ENCODE measurements around the gene KRTAP10-10.
"Not testable (repeated sequence)": the region's sequence is repeated elsewhere in the genome, so short reads cannot be mapped to it uniquely, and the experiment has no call there.

Gene KRTAP10-10

DNA sequence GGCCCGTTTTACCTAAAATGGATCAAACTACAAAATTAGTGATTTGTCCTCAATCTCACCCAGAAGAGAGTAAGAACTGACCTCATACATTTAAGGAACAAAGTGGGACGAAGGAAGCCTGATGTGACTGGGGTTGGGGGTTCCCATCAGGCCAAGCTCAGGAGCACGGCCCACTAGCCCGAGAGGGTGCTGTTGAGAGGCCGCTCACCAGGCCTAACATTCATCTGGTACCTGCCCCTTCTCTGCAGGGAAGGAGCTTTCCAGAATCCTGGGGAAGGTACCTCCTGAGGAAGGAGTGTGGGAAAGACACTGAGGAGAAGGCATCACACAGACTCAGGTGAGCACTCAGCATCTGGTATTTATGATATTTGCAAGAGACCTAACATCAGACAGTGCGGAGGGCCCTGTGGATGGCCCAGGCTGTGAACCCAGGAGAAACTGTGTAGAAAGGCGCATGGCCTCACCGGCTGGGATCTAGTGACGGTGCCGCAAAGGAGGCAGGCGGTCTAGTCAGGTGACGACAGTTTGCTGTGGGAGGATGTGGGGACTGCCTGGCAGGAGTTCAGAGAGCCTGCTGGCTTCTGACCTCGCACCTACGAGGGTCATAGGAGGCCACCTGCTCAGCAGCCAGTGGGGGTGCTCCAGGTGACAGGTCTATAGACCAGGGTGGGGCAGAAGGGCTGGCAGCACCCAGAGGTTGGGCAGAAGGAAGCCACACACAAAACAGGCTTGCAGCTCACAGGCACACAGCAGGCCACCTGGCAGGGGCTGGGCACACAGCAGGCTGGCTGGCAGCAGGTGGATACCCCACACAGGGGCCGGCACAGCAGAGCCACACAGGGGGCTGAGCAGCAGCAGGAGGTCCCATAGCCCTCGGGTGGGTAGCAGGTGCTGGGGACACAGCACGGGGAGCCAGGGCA, 16.8 kb downstream of the KRTAP10-10 start:
- peak; percentile 20 for DNase-seq

DNA sequence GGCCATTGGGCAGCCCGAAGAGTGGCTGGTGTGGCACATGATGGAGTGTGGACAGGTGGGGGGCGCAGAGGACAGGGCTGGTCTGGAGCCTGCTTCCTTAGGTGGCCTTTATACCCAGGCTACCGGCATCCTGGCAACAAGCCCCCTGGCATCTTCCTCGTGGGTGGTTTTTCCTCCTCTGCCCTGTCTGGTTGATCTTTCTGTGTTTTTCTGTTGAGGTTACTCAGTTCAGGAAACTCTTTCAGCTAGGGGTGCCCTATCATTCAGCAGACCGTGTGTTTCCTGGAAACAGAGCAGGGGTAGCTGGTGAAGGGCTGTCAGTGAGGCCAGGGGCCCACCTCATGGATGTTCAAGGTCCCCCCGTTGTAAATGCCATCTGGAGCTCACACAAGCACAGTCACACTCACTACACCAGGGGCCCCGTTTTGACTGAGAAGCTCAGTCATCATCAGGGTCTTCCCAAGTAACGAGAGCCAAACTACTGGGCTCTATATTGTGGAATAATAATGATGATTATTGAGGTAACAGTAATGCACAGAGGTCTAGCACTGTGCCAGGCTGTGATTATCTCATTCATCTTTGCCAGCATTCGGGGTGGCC, 17.5 kb downstream of the KRTAP10-10 start, which contains the start of gene KRTAP12-4:
Gene KRTAP12-4 (minus strand): TSS at position 84 of the 600 bp plus-strand sequence. CDS start 45 bp downstream, at position 39.
- no peak for DNase-seq

DNA sequence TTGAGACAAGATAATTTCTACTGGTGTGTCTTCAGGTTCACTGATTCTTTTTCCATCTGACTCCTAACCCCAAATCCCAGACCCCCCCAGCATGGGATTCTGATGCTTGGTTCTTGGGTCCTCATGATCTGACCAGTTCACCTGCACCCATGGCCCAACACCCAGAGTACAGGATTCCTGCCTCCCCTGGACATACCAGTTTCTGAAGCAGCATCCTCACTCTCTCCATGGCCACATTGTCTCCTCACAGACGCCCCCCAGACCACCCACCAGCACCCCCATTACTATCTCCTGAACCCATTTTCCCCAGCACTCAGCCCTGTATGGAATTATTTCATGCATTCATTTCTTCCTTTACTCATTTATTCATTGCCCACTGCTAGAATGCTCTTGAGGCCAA, 19.7 kb downstream of the KRTAP10-10 start:
- DNase-seq = no peak

DNA sequence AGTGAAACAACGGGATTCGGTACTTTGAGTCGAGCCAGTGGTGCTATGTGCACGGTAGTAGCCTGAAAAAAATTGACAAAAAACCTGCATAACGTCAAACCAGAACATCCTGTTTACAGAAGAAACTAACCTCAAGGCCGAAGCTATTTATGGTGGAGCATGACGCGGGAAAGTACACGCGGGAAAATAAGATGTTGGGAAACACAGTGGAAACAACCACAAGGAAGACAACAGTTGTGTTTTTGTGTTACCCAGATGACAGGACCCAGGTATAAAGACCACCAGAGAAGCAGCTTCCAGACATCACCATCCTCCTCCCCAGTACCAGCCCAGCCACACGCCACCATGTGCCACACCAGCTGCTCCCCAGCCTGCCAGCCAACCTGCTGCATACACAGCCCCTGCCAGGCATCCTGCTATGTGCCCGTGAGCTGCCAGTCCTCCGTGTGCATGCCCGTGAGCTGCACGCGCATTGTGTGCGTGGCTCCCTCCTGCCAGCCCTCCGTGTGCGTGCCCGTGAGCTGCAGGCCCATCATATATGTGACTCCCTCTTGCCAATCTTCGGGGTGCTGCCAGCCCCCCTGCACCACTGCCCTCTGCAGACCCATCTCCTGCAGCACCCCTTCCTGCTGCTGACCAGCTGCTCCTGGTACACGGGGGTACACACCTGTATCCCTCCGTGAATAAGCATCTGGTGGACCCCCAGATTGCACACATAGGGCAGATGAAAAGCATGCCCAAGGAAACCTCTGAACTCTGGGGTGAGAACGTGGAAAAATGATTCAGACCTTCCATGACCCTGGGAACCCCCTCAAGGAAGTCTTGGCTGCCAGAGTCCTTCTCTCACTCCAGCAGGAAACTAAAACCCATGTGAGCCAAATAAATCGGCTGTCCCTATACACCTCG, 20.7 kb downstream of the KRTAP10-10 start, which contains the start of gene KRTAP12-3:
Gene KRTAP12-3 (plus strand): TSS at position 298 of the 906 bp plus-strand sequence. CDS start 48 bp downstream, at position 346.
- no peak for DNase-seq

- DNase-seq = no peak
Measured at GRCh38 chr21:44658541-44658910, 21.4 kb downstream of the KRTAP10-10 start.

GRCh38 chr21:44658913-44659595, 21.9 kb downstream of the KRTAP10-10 start:
- DNase-seq = no peak

GRCh38 chr21:44661567-44661966, 24.4 kb downstream of the KRTAP10-10 start:
- not testable (repeated sequence) for DNase-seq

DNA sequence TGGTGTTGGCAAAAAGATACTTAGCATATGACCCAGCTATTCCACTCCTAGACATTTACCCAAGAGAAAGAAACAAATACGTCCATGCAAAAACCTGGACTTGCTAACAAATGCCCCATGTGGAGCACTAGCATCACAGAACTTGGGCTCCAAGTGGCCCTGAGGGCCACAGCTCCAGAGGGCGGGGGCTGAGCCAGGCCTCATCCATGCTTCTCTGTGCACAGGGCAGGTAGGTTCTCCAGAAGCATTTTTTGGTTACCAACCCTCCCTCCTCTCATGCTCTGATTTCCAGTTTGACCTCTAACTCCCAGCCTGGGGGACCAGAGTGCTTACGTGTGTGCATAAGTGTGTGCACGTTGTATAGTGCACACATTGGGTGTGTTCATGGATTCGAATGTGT, 27.5 kb downstream of the KRTAP10-10 start:
- DNase-seq = no peak

DNA sequence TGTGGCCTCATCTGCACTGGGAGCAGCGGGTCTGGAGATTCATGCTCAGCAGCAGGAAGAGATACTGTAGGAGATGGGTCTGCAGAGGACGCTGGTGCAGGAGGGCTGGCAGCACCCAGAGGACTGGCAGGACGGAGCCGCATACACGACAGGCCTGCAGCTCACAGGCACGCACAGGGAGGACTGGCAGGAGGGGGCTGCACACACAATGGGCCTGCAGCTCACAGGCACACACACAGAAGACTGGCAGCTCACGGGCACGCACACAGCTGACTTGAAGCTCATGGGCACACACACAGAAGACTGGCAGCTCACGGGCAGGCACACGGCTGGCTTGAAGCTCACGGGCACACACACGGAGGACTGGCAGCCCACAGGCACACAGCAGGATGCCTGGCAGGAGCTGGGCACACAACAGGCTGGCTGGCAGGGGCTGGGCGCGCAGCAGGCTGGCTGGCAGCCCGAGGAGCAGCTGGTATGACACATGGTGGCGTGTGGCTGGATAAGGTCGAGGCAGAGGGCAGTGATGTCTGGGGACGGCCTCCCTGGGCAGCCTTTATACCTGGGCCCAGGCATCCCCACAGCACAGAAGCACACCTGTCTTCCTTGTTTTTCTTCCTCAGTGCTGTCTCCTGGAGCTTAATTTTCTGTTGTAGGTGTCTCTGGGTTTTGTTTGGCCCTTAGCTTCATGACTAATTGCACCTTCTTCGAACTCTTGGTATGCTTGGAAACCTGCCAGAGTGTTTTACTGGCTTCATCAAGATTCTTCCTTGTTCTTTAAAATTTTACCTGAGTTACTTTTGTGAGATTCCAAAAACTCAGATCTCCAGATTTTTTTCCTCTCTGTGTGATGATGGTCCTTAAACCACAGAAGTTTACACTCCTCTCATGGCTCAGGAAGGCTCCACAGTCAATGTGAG, 29.5 kb downstream of the KRTAP10-10 start, which contains the start of gene KRTAP12-2:
Gene KRTAP12-2 (minus strand): TSS at position 527 of the 920 bp plus-strand sequence. CDS start 41 bp downstream, at position 486.
- peak; percentile 47 for DNase-seq

DNA sequence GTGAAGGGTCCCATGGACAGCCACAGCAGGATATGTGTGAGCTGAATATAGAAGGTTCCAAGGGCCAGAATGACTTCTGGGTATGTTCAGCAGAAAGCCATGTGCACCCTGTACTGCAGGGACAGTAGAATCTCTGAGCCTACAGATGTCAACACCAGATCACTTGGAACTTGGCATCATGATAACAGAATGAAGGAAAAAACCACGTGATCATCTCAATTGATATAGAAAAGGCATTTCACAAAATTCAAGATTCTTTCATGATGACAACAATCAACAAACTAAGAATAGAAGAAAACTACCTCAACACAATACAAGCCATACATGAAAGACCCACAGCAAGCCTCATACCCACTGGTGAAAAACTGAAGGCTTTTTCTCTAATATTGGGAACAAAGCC, 30.5 kb downstream of the KRTAP10-10 start:
- no peak for DNase-seq

GRCh38 chr21:44670642-44671432, 33.7 kb downstream of the KRTAP10-10 start:
- no peak for DNase-seq

DNA sequence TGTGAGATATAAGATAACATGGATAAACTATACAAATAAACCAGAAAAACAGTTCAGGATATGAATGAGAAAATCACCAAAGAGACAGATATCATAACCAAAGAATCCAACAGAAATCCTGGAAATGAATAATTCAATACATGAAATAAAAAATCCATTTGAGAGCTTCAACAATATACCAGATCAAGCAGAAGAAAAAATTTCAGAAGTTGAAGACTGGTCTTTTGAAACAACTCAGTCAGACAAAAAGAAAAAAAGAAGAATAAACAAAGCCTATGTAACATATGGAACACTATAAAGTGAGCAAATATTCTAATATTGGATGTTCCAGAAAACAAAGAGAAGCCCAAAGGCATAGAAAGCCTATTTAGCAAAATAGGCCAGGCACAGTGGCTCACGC, 34.8 kb downstream of the KRTAP10-10 start:
- no peak for DNase-seq

DNA sequence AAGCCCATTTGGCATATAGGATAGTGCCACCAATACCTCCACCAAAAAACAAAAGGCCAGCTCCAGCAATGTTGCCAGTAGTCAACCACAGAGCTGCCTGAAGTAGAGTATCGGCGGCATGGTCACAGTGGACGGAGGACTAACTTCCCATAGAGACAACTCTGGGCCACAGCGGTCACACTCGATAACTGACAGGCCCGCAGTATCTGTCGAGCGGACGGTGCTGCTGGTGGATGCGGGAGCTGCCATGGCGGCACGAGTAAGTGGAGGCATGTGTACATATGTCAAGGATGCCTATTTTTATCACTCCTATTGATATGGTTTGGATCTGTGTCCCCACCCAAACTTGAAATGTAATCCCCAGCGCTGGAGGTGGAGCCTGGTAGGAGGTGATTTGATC, 40.7 kb downstream of the KRTAP10-10 start:
- DNase-seq = no peak

GRCh38 chr21:44681152-44681551, 44.0 kb downstream of the KRTAP10-10 start:
- no peak for DNase-seq

- peak; percentile 80 for DNase-seq
Measured at GRCh38 chr21:44681861-44682579, 44.9 kb downstream of the KRTAP10-10 start, which contains the start of gene KRTAP12-1. TSS of gene KRTAP12-1 (minus strand) at chr21:44682163. CDS start at chr21:44682123, 40 bp downstream.

DNA sequence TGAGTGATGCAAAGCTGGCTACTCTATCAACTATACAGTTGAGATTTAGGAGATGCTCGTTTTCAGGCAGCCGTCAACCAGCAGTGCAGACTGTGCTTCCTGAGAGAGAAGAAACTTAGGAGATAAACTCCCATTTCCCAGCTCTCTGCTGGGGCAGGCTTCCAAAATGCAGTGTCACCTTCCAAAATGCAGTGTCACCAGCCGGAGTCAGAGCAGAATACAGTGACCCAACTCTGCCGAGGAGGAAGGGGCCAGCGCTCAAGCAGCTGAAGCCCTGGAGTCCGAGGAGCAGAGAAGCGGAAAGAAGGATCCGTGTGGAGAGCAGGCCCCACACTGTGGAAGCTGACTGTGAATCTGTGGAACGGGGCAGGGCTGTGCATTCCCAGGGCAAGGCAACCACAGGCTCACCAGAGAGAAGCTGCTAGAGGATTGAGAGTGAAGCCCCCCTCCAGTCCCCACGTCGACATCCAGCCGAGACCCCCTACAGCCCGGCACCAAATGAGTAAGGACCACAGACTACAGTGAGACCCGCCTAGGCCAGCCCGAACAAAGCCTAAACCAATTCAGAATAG, 45.5 kb downstream of the KRTAP10-10 start:
- no peak for DNase-seq

GRCh38 chr21:44684077-44684476, 46.9 kb downstream of the KRTAP10-10 start:
- DNase-seq = no peak

DNA sequence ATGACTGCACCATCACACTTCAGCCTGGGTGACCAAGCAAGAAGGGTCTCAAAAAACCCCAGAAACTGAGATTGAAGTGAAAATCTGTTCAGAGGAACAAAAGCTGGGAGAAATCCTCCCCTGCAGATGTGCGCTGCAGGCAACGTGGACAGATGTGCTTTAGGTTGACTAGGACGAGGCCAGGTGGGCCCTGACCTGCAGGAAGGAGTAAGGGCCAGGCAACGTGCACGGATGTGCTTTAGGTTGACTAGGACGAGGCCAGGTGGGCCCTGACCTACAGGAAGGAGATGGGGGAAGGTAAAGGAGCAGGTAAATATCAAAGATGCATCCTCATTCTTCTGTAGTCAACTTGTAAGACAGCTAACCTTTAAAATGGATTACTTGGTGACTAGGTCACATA, 47.3 kb downstream of the KRTAP10-10 start:
- DNase-seq = no peak

DNA sequence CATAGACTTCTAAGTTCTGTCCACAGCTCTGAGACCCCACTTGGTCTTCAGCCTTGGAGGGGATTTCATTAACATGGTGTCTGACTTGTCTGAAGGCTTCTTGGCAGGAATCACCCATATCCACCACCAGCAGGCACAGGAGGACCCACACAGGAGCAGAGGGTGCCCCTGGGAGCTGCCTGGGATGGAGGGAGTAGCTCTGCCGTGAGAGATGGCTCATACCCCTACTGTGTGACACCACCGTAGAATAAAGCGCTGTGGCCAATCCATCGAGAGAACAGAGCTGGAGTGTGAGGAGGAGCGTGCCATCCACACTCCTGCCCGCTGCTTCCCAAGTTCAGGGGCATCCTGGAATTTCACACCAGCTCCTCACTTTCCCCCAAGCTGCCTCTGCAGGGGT, 47.9 kb downstream of the KRTAP10-10 start:
- not testable (repeated sequence) for DNase-seq

Measured in NCI-H1092 (cell line).